Vagina (tissue), 2 donors: ENCODE data around the gene RPH3AL. TPM values are rescaled to one million over a fixed set of nuclear protein-coding genes. Genes with fewer than 3 reads are reported as not detected.

Experiments used
- DNase-seq, 2 donors: peaks; one replicate each; pipeline ENCODE4 v3.0.0-alpha.2; 2017; ENCODE audit errors: extremely low spot score in 2 of 2
- H3K27ac ChIP-seq: fragments of 200-600 bp; sonication (generic); one replicate; pipeline ENCODE4 v1.5.1; 2019
- H3K27me3 ChIP-seq: fragments of 200-600 bp; sonication (generic); one replicate; pipeline ENCODE4 v1.5.1; 2019
- H3K36me3 ChIP-seq, 2 donors: fragments of 200-600 bp; sonication (generic); one replicate each; pipeline ENCODE4 v1.5.1; 2017 to 2019
- H3K4me1 ChIP-seq: fragments of 200-600 bp; sonication (generic); one replicate; pipeline ENCODE4 v1.5.1; 2019
- H3K4me3 ChIP-seq, 2 donors: fragments of 200-600 bp; sonication (generic); 1 replicate in 1 of 2; 2 replicates in 1 of 2; pipeline ENCODE4 v1.5.1; 2016 to 2019
- H3K9me3 ChIP-seq: fragments of 200-600 bp; sonication (generic); one replicate; pipeline ENCODE4 v1.5.1; 2019
- POLR2A ChIP-seq, 2 donors: fragments of 450-650 bp; IDR thresholded peaks; one replicate each; pipeline ENCODE4 v1.6.1; 2017; ENCODE audit warnings: antibody characterized with exemption in 2 of 2, mild to moderate bottlenecking in 2 of 2, moderate library complexity in 2 of 2
- POLR2AphosphoS5 ChIP-seq, 2 donors: sonication (generic); formaldehyde crosslinking; IDR thresholded peaks; one replicate each; pipeline ENCODE4 v1.9.0; 2017; ENCODE audit warnings: antibody characterized with exemption in 2 of 2, mild to moderate bottlenecking in 2 of 2, low read depth in 1 of 2; ENCODE audit not compliant: insufficient read depth in 1 of 2
- intact Hi-C: fragments of 100-400 bp; cut with DNase I; formaldehyde crosslinking; loops from one replicate; pipeline ENCODE4 v1.15.1; 2023
- total RNA-seq: library from RNA; depleted of rRNA; stranded (reverse); fragments of >200 nt; gene quantifications from one replicate; pipeline ENCODE4 v1.2.3, GENCODE V29; 2016
- TF ChIP-seq, protein P1 (sequence below), 3 experiments: fragments of 450-650 bp in 2 of 3; fragments of 200-600 bp in 1 of 3; sonication (generic) in 1 of 3; IDR thresholded peaks; one replicate each; pipeline ENCODE4 v1.5.1; 2017 to 2019; ENCODE audit warnings: antibody characterized with exemption in 3 of 3, mild to moderate bottlenecking in 2 of 3, moderate library complexity in 2 of 3

RPH3AL gene
- total RNA-seq, 1 donor from 2014 or later, result 43.5 TPM

DNA sequence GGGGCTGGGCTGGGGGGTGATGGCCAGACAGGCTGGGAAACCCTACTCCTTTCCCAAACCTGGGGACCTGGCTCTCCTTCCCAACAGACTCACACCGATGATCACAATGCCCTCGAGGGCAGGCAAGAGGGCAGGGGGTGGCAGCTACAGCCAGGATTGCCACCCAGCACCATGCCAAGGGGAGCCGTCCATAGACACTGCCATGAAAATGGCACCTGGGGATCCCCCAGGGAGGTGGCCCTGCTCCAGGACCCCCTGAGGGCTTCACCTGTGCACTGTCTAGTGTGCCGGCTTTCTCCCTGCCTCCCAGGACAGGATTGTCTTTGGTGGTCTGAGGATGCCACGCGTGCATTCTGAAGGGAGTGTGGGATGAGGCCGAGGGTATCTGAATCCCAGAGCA, 24.6 kb downstream of the RPH3AL start:
- no peak for DNase-seq
- no peak overlapping the region for H3K4me3 ChIP-seq
- H3K9me3 ChIP-seq, result no peaks in the 10 kb centered on the region
- intact Hi-C loops, result no loop called here
- no peak overlapping the region for H3K27ac ChIP-seq
- TF ChIP-seq POLR2A (IDR thresholded peaks at IDR 0.05) (no peak), POLR2AphosphoS5 (IDR thresholded peaks at IDR 0.05; ENCODE audit: insufficient read depth in 1 of 2, low read depth in 1 of 2) (no peak)
- TF ChIP-seq, protein P1, sequence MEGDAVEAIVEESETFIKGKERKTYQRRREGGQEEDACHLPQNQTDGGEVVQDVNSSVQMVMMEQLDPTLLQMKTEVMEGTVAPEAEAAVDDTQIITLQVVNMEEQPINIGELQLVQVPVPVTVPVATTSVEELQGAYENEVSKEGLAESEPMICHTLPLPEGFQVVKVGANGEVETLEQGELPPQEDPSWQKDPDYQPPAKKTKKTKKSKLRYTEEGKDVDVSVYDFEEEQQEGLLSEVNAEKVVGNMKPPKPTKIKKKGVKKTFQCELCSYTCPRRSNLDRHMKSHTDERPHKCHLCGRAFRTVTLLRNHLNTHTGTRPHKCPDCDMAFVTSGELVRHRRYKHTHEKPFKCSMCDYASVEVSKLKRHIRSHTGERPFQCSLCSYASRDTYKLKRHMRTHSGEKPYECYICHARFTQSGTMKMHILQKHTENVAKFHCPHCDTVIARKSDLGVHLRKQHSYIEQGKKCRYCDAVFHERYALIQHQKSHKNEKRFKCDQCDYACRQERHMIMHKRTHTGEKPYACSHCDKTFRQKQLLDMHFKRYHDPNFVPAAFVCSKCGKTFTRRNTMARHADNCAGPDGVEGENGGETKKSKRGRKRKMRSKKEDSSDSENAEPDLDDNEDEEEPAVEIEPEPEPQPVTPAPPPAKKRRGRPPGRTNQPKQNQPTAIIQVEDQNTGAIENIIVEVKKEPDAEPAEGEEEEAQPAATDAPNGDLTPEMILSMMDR (IDR thresholded peaks at IDR 0.05), result no peak
- peaks cover 26% of the 10 kb centered on the region for H3K4me1 ChIP-seq
- H3K36me3 ChIP-seq, result no peaks in the 10 kb centered on the region
- H3K27me3 ChIP-seq, result no peaks in the 10 kb centered on the region

DNA sequence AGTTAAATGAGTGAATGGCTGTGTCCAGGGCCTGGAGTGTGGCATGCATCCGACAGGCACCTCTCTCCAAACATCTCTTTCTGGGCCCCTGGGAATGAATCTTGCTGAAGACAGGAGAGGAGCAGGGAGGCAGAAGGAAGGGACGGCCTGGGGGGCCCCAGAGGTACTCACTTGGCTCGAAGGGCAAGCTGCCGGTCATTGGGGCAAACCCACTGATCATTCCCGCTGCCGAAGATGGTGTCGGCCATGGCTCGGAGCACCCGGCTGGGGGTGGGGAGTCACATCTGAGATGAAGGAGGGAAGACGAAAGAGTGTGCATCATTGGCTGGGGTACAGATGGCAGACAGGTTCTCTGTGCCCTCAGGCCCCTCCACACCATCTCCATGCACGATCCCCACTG, 25.3 kb downstream of the RPH3AL start:
- H3K4me3 ChIP-seq, result no peak overlapping the region
- no peaks in the 10 kb centered on the region for H3K9me3 ChIP-seq
- no peaks in the 10 kb centered on the region for H3K36me3 ChIP-seq
- TF ChIP-seq POLR2A (IDR thresholded peaks at IDR 0.05) (no peak), POLR2AphosphoS5 (IDR thresholded peaks at IDR 0.05; ENCODE audit: insufficient read depth in 1 of 2, low read depth in 1 of 2) (no peak)
- TF ChIP-seq, protein P1 (IDR thresholded peaks at IDR 0.05), result no peak
- H3K27ac ChIP-seq, result no peak overlapping the region
- DNase-seq, result no peak
- H3K27me3 ChIP-seq, result no peaks in the 10 kb centered on the region
- intact Hi-C loops, result no loop called here
- H3K4me1 ChIP-seq, result peaks cover 20% of the 10 kb centered on the region

DNA sequence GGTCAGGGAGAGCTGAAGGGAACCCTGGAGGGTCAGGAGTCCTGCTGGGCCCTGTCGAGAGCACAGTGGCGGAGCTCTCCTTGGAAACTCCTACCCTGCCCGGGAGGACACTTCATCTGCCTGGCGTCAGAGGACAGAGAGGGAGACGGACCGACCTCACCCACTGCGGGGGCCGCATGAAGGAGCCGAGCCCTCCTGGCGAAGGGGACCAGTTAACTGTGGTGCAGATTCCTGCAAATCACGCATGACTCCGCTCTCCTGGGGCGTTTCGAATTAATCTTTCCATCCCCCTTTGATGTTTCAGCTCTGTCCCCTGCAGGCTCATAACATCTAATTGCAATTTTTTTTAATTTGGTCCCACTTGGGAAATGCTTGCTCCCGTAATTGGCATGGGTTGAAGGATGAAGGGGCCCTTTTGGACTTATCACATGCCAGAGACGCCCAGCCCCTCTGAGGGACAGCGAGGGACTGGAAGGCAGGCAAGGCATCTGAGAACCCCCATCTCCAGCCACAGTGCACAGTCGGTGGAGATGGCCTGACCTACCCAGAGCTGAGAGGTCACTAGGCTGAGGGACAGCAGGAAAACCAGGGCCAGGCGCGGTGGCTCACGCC, 26.5 kb downstream of the RPH3AL start:
- intact Hi-C loops, result no loop called here
- H3K27me3 ChIP-seq, result no peaks in the 10 kb centered on the region
- H3K4me3 ChIP-seq, result no peak overlapping the region
- no peak overlapping the region for H3K27ac ChIP-seq
- no peak for TF ChIP-seq POLR2A (IDR thresholded peaks at IDR 0.05)
- H3K4me1 ChIP-seq, result peaks cover 8% of the 10 kb centered on the region
- H3K36me3 ChIP-seq, result no peaks in the 10 kb centered on the region
- no peak for DNase-seq
- H3K9me3 ChIP-seq, result no peaks in the 10 kb centered on the region

DNA sequence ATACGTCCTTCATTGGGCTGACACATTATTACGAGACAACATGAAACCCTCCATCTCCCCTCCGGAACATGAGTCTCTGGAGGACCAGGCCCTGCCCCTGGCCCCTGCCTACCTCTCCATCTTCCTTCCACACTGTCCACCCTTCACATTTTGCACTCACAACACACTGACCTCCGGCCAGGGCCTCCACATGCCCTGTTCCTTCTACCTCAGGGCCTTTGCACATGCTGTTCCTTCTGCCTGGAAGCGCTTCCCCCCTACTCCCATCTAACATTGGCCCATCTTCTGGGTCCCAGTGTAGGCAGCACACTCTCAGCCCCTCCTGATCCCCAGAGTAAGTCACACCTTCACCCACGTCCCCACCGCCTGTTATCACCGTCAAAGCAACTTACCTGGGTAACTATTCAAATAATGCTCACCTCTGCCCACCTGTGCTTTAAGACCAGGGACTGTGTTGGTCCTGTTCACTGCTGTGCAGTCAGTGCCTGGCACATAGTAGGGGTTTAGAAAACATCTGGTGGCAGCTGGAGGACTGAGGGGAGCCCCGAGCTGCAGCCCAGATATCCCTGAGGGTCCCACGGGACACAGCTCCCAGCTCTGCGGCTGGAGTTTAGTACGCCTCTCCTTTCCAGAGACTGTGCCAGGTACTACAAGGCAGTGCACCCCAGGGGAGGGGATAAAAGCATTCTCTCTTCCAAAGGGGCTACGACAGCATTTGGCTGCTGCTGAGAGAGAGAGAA, 27.2 kb downstream of the RPH3AL start:
- Histone ChIP-seq H3K9me3 (no peaks in the 10 kb centered on the region), H3K27me3 (no peaks in the 10 kb centered on the region), H3K4me3 (no peak overlapping the region), H3K27ac (no peak overlapping the region), H3K4me1 (peaks cover 1% of the 10 kb centered on the region), H3K36me3 (no peaks in the 10 kb centered on the region)
- no peak for DNase-seq
- TF ChIP-seq POLR2AphosphoS5 (IDR thresholded peaks at IDR 0.05; ENCODE audit: insufficient read depth in 1 of 2, low read depth in 1 of 2), result no peak
- TF ChIP-seq, protein P1 (IDR thresholded peaks at IDR 0.05), result no peak
- no peak for TF ChIP-seq POLR2A (IDR thresholded peaks at IDR 0.05)
- intact Hi-C loops, result no loop called here

DNA sequence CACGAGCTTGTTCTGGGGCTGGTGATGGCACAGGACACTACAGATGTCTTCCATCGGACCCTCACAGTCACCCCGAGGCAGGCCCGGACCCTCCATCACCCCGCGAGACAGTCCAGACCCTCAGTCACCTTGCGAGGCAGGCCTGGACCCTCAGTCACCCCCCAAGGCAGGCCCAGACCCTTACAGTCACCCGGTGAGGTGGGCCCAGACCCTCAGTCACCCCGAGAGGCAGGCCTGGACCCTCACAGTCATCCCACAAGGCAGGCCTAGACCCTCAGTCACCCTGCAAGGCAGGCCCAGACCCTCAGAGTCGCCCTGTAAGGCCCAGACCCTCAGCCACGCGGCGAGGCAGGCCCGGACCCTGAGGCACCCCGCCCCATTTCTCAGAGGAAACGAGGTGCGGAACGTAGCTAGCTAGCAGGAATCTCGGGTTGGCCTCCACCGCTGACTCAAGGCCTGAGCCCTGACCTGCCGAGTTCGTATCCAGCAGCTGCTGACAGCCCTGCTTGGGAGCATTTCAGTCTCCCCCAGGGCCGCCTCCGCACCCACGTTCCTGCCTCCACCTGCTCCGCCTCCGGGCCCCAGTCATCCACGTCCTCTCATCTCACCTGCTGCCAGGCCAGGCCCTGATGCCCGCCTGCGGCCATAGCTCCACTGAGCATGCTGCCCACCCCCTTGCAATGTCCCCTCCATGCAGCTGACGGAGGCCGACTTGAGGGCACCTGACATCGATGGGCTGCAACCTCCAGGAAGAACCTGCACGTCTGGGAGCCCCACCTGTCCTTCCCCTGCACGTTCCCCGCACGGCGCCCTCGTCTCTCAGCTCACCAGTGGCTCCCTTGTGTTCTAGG, 28.7 kb downstream of the RPH3AL start:
- TF ChIP-seq, protein P1 (IDR thresholded peaks at IDR 0.05), result no peak
- no peak for TF ChIP-seq POLR2A (IDR thresholded peaks at IDR 0.05)
- DNase-seq, result no peak
- no peaks in the 10 kb centered on the region for H3K4me1 ChIP-seq
- no peaks in the 10 kb centered on the region for H3K36me3 ChIP-seq
- intact Hi-C loops, result no loop called here
- no peak overlapping the region for H3K4me3 ChIP-seq
- no peak overlapping the region for H3K27ac ChIP-seq
- no peaks in the 10 kb centered on the region for H3K9me3 ChIP-seq
- H3K27me3 ChIP-seq, result no peaks in the 10 kb centered on the region
